UCSD-AML1 (cell line): Measurements from ENCODE around the gene KAZN.

Source experiments
- DNase-seq: peaks from one replicate; lab custom pipeline; 2025; ENCODE audit not compliant: unreplicated experiment; lab: John Stamatoyannopoulos, UW

KAZN gene

DNA sequence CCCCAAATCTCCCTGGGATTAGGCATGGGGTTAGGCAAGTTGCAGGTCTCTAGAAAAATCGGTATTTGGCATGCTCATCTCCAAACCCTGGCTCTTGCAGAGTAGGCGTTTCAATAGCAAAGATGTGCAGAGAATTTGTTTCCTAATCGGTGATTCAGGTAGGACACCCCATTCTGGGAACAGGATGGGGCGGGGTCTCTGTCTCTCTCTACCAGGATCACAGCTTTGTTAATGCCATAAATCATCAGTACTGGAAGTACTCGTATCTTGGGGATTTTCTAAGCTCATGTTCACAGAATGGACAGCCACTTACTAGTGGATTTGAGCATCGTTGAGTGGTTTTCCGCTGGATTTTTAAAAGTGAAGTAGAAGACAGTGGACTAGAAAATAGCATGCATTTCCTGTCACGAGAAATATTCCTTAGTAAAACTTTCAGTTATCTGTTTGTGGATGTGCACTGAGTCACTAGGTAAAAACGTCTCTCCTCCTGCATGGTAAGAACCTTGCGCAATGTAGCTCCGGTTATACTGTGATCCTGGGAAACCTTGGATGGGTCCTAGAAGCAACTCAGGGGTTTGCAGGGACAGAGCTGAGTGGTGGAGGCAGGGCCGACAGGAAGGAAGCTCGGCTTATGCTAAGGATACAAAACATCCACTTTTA, 560.2 kb downstream of the KAZN start:
- DNase-seq: peak; percentile 35

DNA sequence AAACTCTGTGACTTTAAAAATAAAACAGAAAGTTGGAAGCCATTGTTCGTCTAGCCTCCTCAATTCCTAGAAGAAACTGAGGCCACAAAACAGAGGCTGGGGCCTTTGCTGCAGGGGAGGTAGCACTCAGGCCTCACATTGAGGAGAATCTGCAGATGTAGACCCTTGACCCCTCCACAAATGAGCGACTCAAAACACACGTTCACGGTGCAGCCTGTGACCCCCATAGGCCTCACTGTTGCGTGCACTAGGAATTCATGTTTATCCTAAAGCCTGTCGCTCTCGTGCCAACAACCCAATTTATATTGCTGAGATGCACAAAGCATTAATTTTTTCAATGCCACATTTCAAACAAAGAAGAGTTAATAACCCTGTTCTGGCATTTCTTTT, 560.7 kb downstream of the KAZN start:
- DNase-seq: no peak

DNA sequence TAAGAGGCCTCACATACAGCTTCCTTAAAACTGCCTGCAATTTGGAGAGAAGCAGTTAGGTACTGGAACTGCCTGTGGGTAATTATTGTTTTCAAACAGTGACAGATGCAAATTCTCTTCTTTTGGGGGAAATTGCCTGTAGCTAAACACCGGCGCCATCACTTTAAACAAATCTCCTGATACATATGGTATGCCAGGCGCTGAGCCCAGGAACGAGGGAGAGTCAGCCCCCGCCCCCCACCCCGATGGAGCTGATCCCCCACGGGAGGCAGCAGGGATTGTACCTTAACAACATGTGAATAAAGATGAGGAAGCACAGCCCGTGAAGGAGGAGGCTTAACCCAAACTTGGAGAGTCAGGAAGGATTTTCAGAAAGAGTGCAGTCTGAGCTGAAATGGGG, 562.1 kb downstream of the KAZN start:
- DNase-seq: no peak

DNA sequence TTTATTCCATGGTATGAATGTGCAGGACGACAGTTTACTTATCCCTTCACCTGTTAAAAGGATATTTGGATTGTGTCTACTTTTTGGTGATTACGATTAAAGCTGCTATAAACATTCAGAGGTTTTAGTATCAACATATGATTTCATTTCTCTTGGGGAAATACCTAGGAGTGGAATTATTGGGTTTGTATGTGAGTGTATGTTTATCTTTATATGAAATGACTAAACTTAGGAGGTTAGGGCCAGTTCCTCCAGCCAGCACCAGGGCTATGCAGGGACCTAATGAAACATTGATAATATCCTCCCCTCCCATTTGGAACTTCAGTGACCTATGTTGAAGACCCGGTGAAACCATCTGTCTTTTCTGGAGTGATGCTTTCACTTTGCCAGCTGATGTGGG, 568.9 kb downstream of the KAZN start:
- no peak for DNase-seq
